ENCODE data around the gene GID8.

GRCh38 chr20:62907384-62908317 is 30.3 kb upstream of the GID8 start:
- TF ChIP-seq CTCF (IDR thresholded peaks at IDR 0.05): peak in 1 of 2 donors; percentile 46
- no peak for TF ChIP-seq EP300 (IDR thresholded peaks at IDR 0.05)
- no peak for TF ChIP-seq POLR2AphosphoS5 (IDR thresholded peaks at IDR 0.05)
- TF ChIP-seq POLR2A (IDR thresholded peaks at IDR 0.05): no peak
